Measurements from ENCODE around the gene TFDP1. TPM values are rescaled to one million over a fixed set of nuclear protein-coding genes. Genes with fewer than 3 reads are reported as not detected.
"Not testable (repeated sequence)": the region's sequence is repeated elsewhere in the genome, so short reads cannot be mapped to it uniquely, and the experiment has no call there.

TFDP1 gene
- total RNA-seq, 1 donor from 2014 or later: 46.7 TPM

DNA sequence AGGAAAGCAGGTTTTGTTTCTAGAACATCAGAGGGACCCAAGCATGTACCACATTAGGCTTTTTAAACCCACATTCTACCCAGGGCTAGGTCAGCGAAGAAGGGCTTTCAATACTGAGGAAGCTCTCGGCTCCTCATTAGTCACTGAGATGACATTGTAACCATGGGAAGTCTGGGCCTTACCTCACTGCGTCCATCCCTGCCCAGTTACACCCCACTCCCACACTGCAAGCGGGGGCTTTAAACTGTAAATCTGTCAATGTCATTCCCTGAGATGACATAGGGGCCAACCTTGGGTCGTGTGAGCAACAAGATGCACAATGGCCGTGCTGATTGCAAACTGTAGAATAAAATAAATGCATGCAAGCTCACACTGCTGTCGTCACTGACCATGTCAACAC, 21.7 kb upstream of the TFDP1 start:
- ATAC-seq: no peak
- intact Hi-C loops (cut with DNase I): loop anchor here (1.0 kb wide), 1 partner anchor 105 kb away; no protein-coding TSS in a partner anchor

DNA sequence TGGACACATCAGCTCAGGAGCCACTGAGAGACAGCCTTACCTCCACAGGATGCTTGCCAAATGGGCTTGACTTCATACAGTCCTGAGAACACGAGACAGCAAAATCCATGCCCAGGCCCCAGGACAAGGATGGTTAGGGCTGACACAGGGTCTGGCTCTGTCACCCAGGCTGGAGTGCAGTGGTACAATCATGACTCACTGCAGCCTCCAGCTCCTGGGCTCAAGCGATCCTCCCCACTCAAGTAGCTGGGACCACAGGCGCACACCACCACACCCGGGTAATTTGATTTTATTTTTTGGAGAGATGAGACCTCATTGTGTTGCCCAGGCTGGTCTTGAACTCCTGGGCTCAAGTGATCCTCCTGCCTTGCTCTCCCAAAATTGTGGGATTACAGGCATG, 21.0 kb upstream of the TFDP1 start:
- DNase-seq (ENCODE audit: missing footprints); intact Hi-C loops (cut with DNase I); ATAC-seq: not testable (repeated sequence)

More for the DNA sequence above, 21.7 kb upstream of the TFDP1 start:
- DNase-seq (ENCODE audit: missing footprints): no peak

DNA sequence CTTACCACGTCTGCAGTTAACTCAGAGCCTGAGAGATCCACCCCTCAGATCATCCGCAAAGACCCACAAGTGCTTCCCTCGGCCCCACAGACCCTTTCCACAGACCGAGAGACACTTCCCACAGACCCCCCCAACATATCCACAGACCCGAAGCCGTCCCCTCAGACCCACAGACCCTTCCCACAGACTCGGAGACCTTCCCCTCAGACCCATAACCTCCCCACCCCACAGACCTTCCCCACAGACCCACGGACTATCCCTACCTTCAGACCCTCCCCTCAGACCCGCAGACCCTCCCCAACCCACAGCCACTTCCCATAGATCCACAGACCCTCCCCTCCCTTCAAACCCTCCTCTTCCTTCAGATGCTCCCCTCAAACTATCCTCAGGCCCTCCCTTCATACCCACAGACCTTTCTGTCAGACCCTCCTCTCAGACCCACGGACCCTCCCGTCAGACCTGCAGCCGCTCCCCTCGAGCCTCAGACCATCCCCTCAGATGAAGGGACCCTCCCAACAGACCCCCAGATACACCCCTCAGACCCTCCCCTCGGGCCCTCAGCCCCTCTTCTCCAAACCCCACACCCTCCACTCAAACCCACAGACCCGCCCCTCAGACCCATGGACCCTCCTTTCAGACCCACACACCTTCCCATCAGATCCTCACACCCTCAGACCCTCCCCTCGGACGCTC, 20.1 kb upstream of the TFDP1 start:
- intact Hi-C loops (cut with DNase I): no loop called here
- ATAC-seq (no peak), DNase-seq (ENCODE audit: missing footprints) (no peak)

- intact Hi-C loops (cut with DNase I): no loop called here
These were observed 18.9 kb upstream of the TFDP1 start for GRCh38 chr13:113565526-113566226.

GRCh38 chr13:113566227-113566561, 18.4 kb upstream of the TFDP1 start:
- intact Hi-C loops (cut with DNase I): no loop called here
- DNase-seq (ENCODE audit: missing footprints): no peak
- no peak for ATAC-seq

More at GRCh38 chr13:113565526-113566226, 18.9 kb upstream of the TFDP1 start:
- no peak for ATAC-seq
- no peak for DNase-seq (ENCODE audit: missing footprints)

- ATAC-seq (no peak), DNase-seq (ENCODE audit: missing footprints) (no peak)
- intact Hi-C loops (cut with DNase I): no loop called here
These were observed 16.9 kb upstream of the TFDP1 start for GRCh38 chr13:113567681-113568080.

- DNase-seq (ENCODE audit: missing footprints): no peak
- intact Hi-C loops (cut with DNase I): no loop called here
These were observed 11.5 kb upstream of the TFDP1 start for GRCh38 chr13:113573065-113573464.

DNA sequence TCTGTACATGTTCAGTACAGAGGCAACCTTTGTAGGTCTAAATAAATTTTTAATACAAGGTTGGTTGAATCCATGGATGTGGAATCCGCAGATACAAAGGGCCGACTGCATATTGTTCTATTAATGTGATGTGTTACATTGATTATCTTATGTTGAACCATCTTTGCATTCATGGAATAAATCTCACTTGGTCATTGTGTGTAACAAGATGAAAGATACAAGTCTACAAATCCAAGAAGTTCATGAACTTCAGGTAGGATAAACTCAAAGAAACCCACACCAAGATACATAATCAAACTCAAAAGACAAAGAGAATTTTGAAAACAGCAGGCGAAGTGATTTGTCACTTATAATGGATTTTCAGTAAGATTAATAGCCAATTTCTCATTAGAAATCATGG, 8.0 kb upstream of the TFDP1 start:
- intact Hi-C loops (cut with DNase I): no loop called here
- no peak for DNase-seq (ENCODE audit: missing footprints)
- no peak for ATAC-seq

More at GRCh38 chr13:113573065-113573464, 11.5 kb upstream of the TFDP1 start:
- no peak for ATAC-seq

DNA sequence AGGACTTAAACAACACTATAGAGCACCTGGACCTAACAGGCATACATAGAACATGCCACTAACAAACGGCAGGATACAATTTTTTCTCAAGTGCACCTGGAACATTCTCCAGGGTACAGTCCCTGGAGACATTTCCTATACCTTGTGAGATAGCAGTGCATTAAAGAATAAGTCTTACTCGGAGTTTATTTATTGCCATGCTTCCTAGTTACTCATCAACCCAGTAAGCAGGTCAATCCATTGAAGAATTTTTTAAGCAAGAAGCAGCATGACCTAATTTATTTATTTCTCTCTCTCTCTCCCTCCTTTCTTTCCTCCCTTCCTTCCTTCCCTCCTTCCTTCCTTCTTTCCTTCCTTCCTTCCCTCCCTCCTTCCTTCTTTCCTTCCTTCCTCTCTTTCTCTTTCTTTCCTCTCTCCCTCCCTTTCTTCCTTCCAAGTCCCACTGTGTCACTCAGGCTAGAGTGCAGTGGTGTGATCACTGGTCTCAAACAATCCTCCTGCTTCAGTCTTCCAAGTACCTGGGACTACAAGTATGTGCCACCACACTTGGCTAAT, 6.6 kb upstream of the TFDP1 start:
- intact Hi-C loops (cut with DNase I): no loop called here
- no peak for ATAC-seq
- DNase-seq (ENCODE audit: missing footprints): no peak

DNA sequence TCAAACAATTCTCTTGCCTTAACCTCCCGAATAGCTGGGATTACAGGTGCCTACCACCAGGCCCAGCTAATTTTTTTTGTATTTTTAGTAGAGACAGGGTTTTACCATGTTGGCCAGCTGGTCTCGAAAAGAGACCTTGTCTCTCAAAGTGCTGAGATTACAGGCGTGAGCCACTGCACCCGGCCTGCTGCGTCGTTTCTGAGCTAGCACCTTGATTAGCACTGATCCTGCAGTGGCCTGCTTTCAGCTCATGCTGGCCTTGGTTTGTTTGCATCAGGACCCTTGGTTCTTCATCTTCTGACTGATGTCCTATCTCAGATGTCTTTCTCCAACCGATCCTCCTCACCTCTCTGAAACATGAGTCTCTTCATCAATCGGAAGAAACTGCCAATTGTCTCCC, 4.9 kb upstream of the TFDP1 start:
- intact Hi-C loops (cut with DNase I): no loop called here
- DNase-seq (ENCODE audit: missing footprints) (no peak), ATAC-seq (no peak)

- DNase-seq (ENCODE audit: missing footprints) (no peak), ATAC-seq (no peak)
- intact Hi-C loops (cut with DNase I): no loop called here
These were observed 2.7 kb upstream of the TFDP1 start for GRCh38 chr13:113581871-113582270.

GRCh38 chr13:113582841-113583631, 1.5 kb upstream of the TFDP1 start:
- DNase-seq (ENCODE audit: missing footprints): peak; percentile 69
- intact Hi-C loops (cut with DNase I): no loop called here
- ATAC-seq: no peak

DNA sequence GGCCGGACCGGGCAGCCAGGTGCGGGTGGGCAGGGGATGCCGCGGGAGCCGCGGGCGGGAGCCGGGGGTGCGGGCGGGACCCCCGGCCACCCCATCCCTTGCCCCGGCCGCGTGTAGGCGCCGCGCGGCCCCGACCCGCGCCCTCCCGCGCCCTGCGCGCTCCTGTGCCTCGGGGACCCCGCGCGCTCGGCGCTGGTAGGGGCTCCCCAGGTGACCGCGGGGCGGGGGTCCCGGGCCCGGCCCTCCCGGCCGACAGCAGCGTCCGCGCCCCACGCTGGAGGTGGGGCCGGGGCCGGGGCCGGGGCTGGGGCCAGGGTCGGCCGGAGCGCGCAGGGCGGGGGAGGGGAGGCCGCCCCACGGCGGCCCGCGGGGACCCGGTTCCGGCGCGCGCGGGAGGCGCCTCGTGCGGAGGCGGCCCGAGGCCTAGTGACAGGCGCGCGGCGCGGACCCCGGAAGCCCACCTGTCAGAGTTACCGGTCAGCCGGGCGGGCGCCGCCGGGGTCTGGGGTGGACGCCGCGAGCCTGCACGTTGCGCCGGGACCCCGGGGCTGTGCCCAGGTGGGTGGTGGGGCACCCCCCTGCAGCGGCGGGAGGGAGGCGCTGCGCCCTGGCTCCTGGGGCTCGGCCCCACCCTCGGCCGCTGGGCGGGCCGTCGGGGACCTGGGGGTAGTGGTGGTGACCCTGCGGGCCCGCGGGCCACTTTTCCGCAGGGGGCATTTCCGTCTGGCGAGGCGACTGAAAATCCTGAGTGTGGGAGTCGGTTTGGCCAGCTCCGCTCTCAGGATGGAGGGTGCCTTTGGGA, 518 bp downstream of the TFDP1 start:
- peak; percentile 55 for DNase-seq (ENCODE audit: missing footprints)
- ATAC-seq: no peak
- intact Hi-C loops (cut with DNase I): no loop called here

- intact Hi-C loops (cut with DNase I): no loop called here
- ATAC-seq: no peak
- DNase-seq (ENCODE audit: missing footprints): no peak
These were observed 1.3 kb downstream of the TFDP1 start for GRCh38 chr13:113585896-113586295.

- no peak for DNase-seq (ENCODE audit: missing footprints)
- intact Hi-C loops (cut with DNase I): no loop called here
- ATAC-seq: no peak
These were observed 2.3 kb downstream of the TFDP1 start for GRCh38 chr13:113586661-113587479.

- ATAC-seq (no peak), DNase-seq (ENCODE audit: missing footprints) (no peak)
- intact Hi-C loops (cut with DNase I): no loop called here
These were observed 4.0 kb downstream of the TFDP1 start for GRCh38 chr13:113588394-113589111.

GRCh38 chr13:113589251-113589960, 4.9 kb downstream of the TFDP1 start:
- peak; percentile 86 for ATAC-seq
- intact Hi-C loops (cut with DNase I): no loop called here

More at GRCh38 chr13:113589251-113589960, 4.9 kb downstream of the TFDP1 start:
- DNase-seq (ENCODE audit: missing footprints): no peak
